HG02981 (cell line): Measurements from ENCODE around the gene POC1A.
"Not testable (repeated sequence)": the region's sequence is repeated elsewhere in the genome, so short reads cannot be mapped to it uniquely, and the experiment has no call there.

Source experiments
- ATAC-seq: cut with Tn5 transposase; IDR thresholded peaks from one replicate; pipeline ENCODE4 v1.9.1; 2021; ENCODE audit warnings: mild to moderate bottlenecking, moderate library complexity; ENCODE audit not compliant: unreplicated experiment

The POC1A gene

DNA sequence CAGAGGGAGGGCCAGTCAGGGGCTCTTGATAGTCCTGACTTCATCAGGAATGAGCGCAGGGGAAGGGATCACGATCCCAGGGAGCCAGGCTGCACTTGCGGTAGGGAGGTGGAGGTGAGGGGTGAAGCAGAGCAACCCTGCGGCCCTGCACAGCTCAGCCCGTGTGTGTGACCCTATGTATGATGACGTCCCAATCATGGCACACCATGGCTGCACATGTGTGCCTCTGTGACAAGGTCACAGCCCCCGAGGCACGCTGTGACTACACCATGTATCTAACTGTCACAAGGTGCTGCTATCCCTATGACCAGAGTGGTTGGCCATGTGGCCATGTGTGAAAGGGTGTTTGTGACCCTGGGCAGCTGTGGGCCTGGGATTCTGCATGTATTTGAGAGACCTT, 30.5 kb upstream of the POC1A start:
- no peak for ATAC-seq

GRCh38 chr3:52183786-52184445, 29.7 kb upstream of the POC1A start:
- ATAC-seq: no peak

DNA sequence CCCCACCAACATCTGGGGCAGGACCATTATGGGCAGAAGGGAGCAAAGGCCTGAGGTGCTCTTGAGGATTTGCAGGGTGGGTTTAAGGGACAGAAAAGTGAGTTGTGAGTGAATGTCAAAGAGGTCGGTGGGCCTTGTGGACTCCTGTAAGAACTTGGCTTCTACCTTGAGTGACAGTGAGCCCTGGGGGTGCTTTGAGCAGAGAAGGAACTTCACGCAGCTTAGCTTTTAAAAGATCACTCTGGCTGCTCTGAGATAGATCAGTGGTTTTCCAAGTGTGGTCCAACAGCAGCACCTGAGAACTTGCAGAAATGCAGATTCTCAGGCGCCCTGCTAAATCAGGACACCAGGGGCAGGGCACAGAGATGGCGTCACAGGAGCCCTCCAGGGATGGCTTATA, 28.5 kb upstream of the POC1A start:
- no peak for ATAC-seq

- ATAC-seq: no peak
These were observed 28.0 kb upstream of the POC1A start for GRCh38 chr3:52182196-52182595.

DNA sequence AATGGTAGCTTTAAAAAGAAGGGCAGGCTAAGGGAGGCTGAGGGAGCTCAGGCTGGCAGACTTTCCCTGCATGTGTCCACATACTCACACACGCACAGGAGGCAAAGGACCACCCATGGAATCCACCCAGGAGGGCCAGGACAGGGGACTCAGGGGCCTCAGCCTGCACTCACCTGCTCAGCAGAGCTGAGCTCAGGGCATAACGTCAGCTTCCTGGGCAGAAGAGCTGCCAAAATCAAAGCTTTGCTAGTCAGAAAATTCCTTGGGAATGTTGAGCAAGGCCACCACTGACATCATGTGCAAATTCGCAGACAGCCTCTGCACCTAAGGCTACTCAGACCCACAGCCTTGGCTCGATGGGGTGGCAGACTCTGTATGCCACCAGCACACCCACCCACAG, 27.3 kb upstream of the POC1A start:
- no peak for ATAC-seq

DNA sequence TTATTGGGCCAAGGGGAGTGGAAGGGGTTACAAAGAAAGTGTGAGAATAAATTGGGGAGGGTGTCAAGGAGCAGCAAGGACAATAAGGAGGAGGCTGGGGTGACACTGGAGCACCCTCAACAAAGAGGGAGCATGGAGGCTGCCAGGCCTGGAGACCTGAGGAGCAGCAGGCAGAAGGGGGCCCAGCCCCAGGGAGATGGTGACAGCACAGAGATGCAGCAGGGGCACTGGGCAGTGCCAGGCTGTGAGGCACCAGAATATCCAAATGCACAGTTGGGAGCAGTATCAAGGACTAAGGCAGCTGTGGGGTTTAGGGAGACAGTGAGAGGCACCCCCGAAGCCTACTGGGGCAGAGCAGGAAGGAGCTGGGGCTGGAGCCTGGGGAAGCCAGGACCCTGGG, 24.3 kb upstream of the POC1A start:
- ATAC-seq: no peak

- ATAC-seq: not testable (repeated sequence)
These were observed 23.9 kb upstream of the POC1A start for GRCh38 chr3:52178126-52178525.

DNA sequence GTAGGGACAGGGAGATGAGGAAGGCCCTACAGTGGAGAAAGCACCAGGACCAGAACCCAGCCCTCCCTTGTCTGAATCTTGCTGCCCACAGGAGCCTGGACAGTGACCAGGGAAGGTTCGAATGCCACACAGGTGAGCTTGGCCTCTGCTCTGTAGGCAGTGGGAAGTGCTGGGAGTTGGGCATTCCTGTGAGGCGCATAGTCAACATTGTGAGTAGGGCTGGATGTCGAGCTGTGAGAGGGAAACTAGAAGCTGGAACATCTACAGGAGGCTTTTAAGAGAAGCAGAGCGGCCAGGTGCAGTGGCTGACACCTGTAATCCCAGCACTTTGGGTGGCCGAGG, 23.4 kb upstream of the POC1A start:
- no peak for ATAC-seq

- no peak for ATAC-seq
These were observed 22.9 kb upstream of the POC1A start for GRCh38 chr3:52176951-52177700.

- ATAC-seq: no peak
These were observed 22.0 kb upstream of the POC1A start for GRCh38 chr3:52176180-52176752.

- no peak for ATAC-seq
These were observed 21.4 kb upstream of the POC1A start for GRCh38 chr3:52175416-52176179.

- ATAC-seq: no peak
These were observed 20.7 kb upstream of the POC1A start for GRCh38 chr3:52174896-52175295.

- no peak for ATAC-seq
These were observed 18.9 kb upstream of the POC1A start for GRCh38 chr3:52173101-52173500.

GRCh38 chr3:52172262-52172757, 18.1 kb upstream of the POC1A start:
- ATAC-seq: no peak

GRCh38 chr3:52171514-52172261, 17.5 kb upstream of the POC1A start:
- ATAC-seq: no peak

- not testable (repeated sequence) for ATAC-seq
These were observed 16.0 kb upstream of the POC1A start for GRCh38 chr3:52170217-52170616.

- no peak for ATAC-seq
These were observed 13.0 kb upstream of the POC1A start for GRCh38 chr3:52167240-52167639.

DNA sequence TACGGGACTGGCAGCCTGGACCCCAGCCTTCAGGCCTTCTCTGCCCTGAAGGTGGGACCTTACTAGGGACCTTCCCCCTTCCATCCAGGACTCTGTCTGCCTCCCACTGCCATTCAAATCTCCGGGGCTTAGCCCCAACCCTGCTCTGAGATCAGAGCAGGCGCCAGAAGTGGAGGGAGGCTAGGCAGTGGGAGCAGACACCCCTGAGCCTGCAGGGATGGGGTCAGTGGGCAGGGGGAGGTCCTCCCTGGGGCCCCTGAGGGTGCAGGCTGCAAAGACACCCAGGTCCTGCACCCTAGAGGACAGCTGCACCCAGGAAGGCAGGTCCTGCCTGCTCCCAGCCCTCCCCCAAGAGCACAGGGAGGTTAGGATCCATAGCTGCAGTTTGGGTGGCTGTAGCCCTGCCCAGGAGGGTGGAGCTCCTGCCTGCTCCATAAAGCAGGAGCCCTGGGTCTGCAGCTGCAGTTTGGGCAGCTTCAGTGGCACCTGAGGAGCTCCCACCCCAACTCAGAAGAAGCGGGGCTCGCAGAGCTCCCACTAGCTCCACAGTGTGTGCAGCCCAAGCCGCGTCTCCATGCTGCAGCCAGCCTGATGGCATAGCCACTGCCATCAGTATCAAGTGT, 8.1 kb upstream of the POC1A start:
- no peak for ATAC-seq

- no peak for ATAC-seq
These were observed 5.3 kb upstream of the POC1A start for GRCh38 chr3:52159503-52159902.

DNA sequence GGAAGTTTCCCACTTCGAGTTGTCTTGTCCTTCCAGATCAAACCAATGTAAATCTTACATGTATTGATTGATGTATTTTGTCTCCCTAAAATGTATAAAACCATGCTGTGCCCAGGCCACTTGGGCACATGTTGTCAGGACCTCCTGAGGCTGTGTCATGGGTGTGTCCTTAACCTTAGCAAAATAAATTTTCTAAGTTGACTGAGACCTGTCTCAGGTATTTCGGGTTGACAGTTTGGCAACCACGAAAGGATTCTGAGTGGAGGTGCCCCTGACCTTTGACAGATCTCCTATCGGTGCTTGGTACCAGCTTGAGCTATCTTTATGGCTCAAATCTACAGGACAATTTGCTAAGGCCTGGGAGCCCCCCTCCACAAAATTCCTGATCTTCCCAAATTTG, 1.7 kb upstream of the POC1A start:
- ATAC-seq: no peak
